Activated CD4-positive, alpha-beta T cell treated with anti-CD3 and anti-CD28 coated beads, Interleukin-2, amount 50 U/mL, for 24 hours (primary cell): ENCODE measurements around the gene SNRK.

Experiments used
- DNase-seq, 2 donors: peaks; one replicate each; pipeline ENCODE4 v3.0.0-alpha.2; 2020; ENCODE audit warnings: low read depth in 1 of 2, low spot score in 1 of 2

The SNRK gene

DNA sequence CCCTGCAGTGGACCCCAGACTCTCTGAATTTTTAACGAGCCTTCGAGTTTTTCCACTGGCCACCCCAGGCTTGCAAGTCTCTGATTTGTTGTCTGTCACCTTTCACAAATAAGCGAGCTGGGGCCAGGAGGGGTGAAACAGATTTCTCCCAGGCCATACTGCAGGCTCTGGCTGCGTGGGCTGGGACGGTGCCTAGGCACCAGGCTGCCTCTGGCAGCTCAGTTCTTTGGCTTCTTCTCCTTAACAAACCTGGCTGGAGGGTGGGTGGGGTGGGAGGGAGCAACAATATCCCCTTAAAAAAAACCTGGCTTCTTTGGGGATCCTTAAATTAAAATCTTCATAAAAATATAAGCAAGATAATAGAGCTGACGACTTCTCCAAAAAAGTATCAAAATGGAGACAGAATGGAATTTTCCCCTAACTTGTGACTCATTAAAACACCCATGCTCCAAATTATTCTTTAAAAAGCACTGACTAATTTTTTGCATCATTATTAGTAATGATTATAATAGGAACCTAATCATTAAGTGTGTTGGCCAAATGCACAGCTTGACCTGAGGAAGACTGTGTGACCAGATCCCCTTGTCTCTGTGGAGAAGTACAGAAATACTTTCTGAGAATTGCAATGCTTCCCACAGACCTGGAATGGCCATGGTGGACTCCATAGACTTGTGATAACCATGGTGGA lies 84.1 kb downstream of the SNRK start:
- no peak for DNase-seq

DNA sequence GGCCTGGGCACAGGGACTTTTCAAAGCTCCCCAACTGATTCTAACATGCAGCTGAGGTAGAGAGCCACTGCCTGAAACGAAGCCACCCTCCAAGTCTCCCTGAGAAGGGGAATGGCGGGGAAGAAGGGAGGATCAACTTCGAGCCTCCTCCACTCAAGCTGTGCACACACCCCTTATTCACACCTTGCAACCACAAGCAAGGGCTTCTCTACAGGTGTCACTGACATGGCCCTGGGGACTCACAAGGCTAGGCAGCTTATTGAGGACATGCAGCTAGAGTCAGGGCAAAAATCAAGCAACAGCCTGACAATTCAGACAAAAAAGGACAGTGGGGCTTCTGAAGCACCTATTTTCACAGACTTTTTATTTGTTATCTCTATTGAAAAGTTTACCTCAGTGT lies 85.2 kb downstream of the SNRK start:
- no peak for DNase-seq

GRCh38 chr3:43372007-43372740 lies 85.8 kb downstream of the SNRK start:
- DNase-seq: no peak

DNA sequence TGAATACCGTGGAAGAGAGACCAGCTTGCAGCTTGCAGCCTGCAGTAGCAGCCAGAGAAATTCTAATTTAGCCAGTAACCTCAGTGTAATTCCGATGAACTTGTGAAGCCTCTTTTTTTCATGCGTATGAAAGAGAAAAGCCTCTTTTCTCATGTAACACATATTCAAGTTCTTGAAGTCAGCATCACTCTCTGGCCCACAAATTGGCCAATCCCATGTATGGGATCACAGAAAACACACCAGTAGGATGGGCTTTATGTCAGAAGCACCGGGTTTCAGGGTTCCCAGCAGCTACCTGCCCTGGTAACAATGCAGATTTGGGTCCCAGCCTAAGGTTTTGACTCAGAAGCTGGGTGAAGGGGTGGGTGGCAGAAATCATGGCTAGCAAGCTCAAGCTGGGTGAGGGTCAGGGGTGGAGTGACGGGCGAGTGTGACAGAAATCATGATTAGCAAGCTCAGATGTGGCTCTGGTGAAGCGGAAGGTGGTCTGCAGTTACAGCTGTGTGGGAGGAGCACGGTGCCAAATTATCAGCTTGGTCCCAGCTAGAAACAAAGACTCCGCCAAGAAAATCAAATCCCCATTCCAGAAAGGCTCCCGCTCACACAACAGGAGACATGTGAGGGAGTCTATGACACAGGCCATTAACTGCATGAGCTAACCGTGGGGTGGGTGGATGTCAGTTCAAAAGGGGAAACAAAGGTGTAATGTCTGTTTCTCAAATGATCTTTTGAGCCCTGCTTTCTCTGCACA lies 86.6 kb downstream of the SNRK start:
- no peak for DNase-seq

- DNase-seq: no peak
Observed at GRCh38 chr3:43373560-43373928, 87.2 kb downstream of the SNRK start.

- peak; percentile 16 to 51 for DNase-seq
Observed at GRCh38 chr3:43378066-43378935, 92.0 kb downstream of the SNRK start.

DNA sequence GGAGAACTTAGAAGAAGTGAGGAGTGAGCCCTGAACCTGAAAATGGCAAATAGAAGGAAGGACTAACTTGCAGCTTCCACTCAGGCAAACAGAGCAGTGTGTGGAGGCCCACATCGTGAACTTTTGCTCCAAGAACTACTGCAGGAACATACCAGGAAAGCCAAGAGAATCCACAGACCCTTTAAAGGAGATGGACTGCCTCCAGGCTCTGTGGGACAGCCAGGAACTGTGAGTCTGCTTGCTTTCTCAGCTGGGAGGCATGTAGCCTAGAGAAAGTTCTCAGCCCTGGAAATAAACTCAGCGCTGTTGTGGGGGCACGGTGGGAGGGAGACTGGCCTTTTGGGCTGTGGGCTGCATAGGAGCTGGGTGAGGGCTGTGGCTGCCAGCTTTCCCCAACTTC lies 93.0 kb downstream of the SNRK start:
- DNase-seq: no peak

GRCh38 chr3:43388175-43388574 lies 101.8 kb downstream of the SNRK start:
- DNase-seq: no peak

DNA sequence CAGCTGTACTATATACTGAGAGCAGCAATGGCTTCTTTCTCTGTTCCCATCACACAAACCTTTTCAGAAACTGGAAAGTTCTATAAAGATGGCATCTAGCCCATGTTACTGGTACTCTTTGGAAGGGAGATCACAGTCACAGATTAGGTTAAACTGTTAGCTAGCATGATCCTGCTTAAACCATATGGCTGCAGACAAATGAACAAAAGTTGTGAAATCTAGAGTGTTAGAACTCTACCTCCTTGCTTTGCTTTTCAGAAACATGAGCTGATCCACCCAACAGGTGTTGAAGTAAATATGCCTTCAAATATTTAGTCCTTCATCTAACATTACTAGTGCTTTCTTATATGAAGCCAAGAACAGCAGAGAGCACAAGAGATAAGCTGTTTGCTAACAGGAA lies 102.6 kb downstream of the SNRK start:
- DNase-seq: no peak

DNA sequence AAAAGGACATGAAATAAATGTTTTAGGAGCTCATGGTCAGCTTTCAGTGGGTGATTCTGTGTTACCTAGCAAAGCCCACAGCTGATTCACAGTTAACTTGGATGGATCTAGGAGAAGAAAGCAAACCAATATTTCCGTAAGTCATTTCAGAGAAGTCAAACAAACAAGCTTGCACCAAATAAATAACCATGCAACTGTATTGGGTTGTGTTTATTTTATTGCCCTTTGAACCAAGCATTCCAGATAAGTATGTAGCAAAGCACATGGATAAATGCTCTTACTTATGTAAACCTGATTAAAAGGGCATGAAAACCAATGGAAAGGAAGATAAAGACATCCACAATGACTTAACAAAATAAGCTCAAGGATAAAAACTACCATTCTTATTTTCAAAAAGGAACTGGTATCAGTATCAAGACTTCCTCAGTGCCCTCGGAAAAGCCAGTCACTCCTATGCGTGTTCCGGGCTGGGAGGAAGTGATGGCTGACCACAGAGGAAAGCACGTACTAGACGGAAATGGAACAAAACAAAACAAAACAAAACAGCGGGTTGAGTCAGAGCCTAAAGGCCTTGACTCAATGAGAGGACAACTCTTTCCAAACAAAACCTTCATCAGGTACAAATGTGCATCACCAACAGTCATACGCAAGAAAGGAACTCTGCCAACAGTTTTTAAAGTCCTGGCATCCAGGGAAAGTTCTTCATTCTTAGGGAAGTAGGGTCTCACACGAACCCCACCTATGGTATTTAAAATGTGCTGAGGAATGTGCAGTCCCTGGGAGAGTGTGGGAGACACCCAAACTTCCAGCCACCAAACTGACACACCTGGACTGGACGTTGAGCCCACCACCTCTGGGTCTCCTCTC lies 103.3 kb downstream of the SNRK start:
- peak; percentile 20 to 67 for DNase-seq

DNA sequence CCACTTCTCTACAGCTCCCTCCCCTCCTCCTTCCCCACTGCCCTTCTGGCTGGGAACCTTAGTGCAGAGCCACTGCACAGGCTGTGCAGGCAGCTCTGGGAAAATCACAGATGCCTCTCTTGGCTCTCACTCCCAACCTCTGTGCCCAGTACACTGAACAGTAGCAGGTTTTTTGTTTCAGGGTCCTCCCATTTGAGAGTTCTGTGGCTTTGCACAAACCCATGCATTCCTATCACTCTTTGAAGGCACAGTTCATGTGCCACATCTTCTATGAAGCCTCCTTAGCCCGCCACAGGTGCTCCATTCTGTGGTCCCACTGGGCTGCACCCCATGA lies 103.9 kb downstream of the SNRK start:
- DNase-seq: no peak

DNA sequence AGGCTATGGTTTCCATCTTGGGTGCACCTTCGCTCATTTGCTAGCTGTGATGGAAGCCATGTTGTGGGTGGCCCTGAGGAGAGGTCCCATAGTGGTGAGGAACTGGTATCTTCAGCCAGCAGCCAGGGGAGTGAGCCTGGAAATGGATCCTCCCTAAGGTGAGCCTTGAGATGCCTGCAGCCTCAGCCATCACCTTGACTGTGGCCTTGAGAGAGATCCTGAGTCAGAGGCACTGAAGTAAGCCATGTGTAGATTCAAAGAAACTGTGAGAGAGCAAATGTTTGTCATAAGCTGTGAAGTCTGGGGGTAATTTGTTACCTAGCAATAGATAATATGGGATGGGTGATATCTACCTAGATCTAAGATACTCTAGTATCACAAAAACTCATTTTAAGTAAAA lies 105.3 kb downstream of the SNRK start:
- no peak for DNase-seq

GRCh38 chr3:43394041-43394554 lies 107.8 kb downstream of the SNRK start:
- no peak for DNase-seq

GRCh38 chr3:43399034-43399433 lies 112.7 kb downstream of the SNRK start:
- no peak for DNase-seq

DNA sequence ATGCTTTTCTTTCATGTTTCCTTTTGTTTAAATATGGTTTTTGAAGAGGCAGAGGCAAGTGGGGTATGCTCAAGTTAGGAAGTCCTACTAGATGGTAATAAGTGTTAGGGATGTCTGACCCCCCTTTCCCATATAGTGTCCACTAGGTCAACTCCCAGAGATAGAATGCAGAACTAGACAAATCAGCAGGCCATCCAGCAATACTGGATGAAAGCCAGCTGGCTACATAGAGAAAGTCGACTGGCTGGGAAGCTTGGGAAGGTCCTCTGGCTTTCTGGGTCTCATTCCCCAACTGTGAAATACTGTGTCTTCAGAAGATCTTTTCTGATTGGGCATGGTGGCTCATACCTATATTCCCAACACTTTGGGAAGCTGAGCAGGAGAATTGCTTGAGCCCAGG lies 113.8 kb downstream of the SNRK start:
- DNase-seq: no peak
